ENCODE data around the gene ZNF771.

DNA sequence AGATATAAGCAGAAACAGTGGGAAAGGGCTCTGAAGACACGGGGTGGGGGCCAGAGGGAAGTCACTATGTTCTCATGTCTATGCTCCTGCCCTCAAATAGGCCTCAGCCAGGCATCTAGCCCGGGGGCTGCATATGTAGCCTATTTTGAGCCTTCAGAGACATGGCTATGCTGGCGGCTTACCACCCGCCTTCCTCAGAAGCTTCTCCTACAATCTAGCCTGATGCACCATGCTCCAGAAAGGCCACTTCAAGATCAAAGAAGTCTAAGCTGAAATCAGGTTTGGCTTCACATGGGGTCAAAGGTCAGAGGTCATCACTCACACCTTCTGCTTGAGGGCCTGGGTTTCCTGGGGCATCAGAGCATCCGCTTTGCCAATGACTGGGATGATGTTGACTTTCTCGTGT lies 26.6 kb upstream of the ZNF771 start:
- TF ChIP-seq, protein P1, sequence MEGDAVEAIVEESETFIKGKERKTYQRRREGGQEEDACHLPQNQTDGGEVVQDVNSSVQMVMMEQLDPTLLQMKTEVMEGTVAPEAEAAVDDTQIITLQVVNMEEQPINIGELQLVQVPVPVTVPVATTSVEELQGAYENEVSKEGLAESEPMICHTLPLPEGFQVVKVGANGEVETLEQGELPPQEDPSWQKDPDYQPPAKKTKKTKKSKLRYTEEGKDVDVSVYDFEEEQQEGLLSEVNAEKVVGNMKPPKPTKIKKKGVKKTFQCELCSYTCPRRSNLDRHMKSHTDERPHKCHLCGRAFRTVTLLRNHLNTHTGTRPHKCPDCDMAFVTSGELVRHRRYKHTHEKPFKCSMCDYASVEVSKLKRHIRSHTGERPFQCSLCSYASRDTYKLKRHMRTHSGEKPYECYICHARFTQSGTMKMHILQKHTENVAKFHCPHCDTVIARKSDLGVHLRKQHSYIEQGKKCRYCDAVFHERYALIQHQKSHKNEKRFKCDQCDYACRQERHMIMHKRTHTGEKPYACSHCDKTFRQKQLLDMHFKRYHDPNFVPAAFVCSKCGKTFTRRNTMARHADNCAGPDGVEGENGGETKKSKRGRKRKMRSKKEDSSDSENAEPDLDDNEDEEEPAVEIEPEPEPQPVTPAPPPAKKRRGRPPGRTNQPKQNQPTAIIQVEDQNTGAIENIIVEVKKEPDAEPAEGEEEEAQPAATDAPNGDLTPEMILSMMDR (IDR thresholded peaks at IDR 0.05) = no peak
- TF ChIP-seq POLR2A (IDR thresholded peaks at IDR 0.05) (no peak), POLR2AphosphoS5 (IDR thresholded peaks at IDR 0.05) (no peak)

Data from prostate gland (tissue), 2 donors.